H9 (cell line): ENCODE results near the gene BCAT1. TPM values are rescaled to one million over a fixed set of nuclear protein-coding genes. Genes with fewer than 3 reads are reported as not detected.

Experiments
- DNase-seq: peaks from one replicate; pipeline ENCODE4 v3.0.0-alpha.2; 2017
- H2AFZ ChIP-seq: one replicate; pipeline ENCODE4 v1.6.1; 2013; ENCODE audit warnings: mild to moderate bottlenecking, low read length, control low read depth, moderate library complexity
- H2AK5ac ChIP-seq: 2 replicates; pipeline ENCODE4 v1.6.1; 2013; ENCODE audit warnings: low read length, control low read depth, mixed read lengths; ENCODE audit not compliant: insufficient read length
- H2BK120ac ChIP-seq: one replicate; pipeline ENCODE4 v1.6.1; 2013; ENCODE audit warnings: low read depth, mild to moderate bottlenecking, low read length, control low read depth, inconsistent platforms; ENCODE audit not compliant: poor library complexity, severe bottlenecking
- H2BK12ac ChIP-seq: 2 replicates; pipeline ENCODE4 v1.6.1; 2013; ENCODE audit warnings: low read length, control low read depth, mixed read lengths, low read depth; ENCODE audit not compliant: insufficient read length
- H2BK15ac ChIP-seq: 2 replicates; pipeline ENCODE4 v1.6.1; 2013; ENCODE audit warnings: low read depth, low read length, control low read depth
- H2BK20ac ChIP-seq: one replicate; pipeline ENCODE4 v1.6.1; 2013; ENCODE audit warnings: low read depth, mild to moderate bottlenecking, low read length, control low read depth, inconsistent platforms; ENCODE audit not compliant: poor library complexity, severe bottlenecking
- H2BK5ac ChIP-seq: 2 replicates; pipeline ENCODE4 v1.6.1; 2013; ENCODE audit warnings: low read length, control low read depth, mixed read lengths; ENCODE audit not compliant: insufficient read length
- H3K14ac ChIP-seq: 2 replicates; pipeline ENCODE4 v1.6.1; 2013; ENCODE audit warnings: low read length, control low read depth; ENCODE audit not compliant: insufficient read depth
- H3K18ac ChIP-seq: 2 replicates; pipeline ENCODE4 v1.6.1; 2013; ENCODE audit warnings: low read depth, mild to moderate bottlenecking, mixed read lengths, low read length, control low read depth; ENCODE audit not compliant: insufficient read length
- H3K23ac ChIP-seq: 2 replicates; pipeline ENCODE4 v1.6.1; 2013; ENCODE audit warnings: low read length, control low read depth, mixed read lengths, low read depth; ENCODE audit not compliant: insufficient read length
- H3K23me2 ChIP-seq: 2 replicates; pipeline ENCODE4 v1.6.1; 2013; ENCODE audit warnings: low read depth, mild to moderate bottlenecking, mixed read lengths, low read length, control low read depth; ENCODE audit not compliant: insufficient read length, poor library complexity, severe bottlenecking
- H3K27ac ChIP-seq: 2 replicates; pipeline ENCODE4 v1.5.1; 2013; ENCODE audit warnings: low read length, control low read depth, mixed read lengths, low read depth; ENCODE audit not compliant: insufficient read length
- H3K27me3 ChIP-seq: 2 replicates; pipeline ENCODE4 v1.6.1; 2013; ENCODE audit warnings: low read length, control low read depth, inconsistent platforms; ENCODE audit not compliant: insufficient read depth
- H3K4ac ChIP-seq: 2 replicates; pipeline ENCODE4 v1.6.1; 2013; ENCODE audit warnings: low read depth, mild to moderate bottlenecking, control low read depth, inconsistent platforms, low read length, moderate library complexity
- H3K4me1 ChIP-seq: 2 replicates; pipeline ENCODE4 v1.6.1; 2013; ENCODE audit warnings: low read length, control low read depth, inconsistent platforms; ENCODE audit not compliant: insufficient read depth
- H3K4me2 ChIP-seq: 2 replicates; pipeline ENCODE4 v1.6.1; 2013; ENCODE audit warnings: low read length, control low read depth, mixed read lengths; ENCODE audit not compliant: insufficient read length, insufficient read depth
- H3K56ac ChIP-seq: 2 replicates; pipeline ENCODE4 v1.6.1; 2013; ENCODE audit warnings: low read depth, mild to moderate bottlenecking, mixed read lengths, low read length, control low read depth; ENCODE audit not compliant: insufficient read length
- H3K79me1 ChIP-seq: 2 replicates; pipeline ENCODE4 v1.6.1; 2013; ENCODE audit warnings: low read depth, mild to moderate bottlenecking, moderate library complexity, low read length, control low read depth, inconsistent platforms; ENCODE audit not compliant: insufficient read depth, poor library complexity, severe bottlenecking
- H3K79me2 ChIP-seq: 2 replicates; pipeline ENCODE4 v1.6.1; 2013; ENCODE audit warnings: low read length, control low read depth, inconsistent platforms; ENCODE audit not compliant: insufficient read depth
- H3K9ac ChIP-seq: 2 replicates; pipeline ENCODE4 v1.6.1; 2013; ENCODE audit warnings: low read length, control low read depth, mixed read lengths; ENCODE audit not compliant: insufficient read length; ENCODE audit errors: extremely low read depth
- H3K9me3 ChIP-seq: one replicate; pipeline ENCODE4 v1.6.1; 2013; ENCODE audit warnings: low read depth, low read length, inconsistent platforms; ENCODE audit not compliant: control insufficient read depth
- H3T11ph ChIP-seq: one replicate; pipeline ENCODE4 v1.6.1; 2013; ENCODE audit warnings: mild to moderate bottlenecking, low read length, control low read depth, inconsistent platforms
- H4K20me1 ChIP-seq: one replicate; pipeline ENCODE4 v1.6.1; 2013; ENCODE audit not compliant: control insufficient read depth, insufficient read length, insufficient read depth
- H4K5ac ChIP-seq: 2 replicates; pipeline ENCODE4 v1.6.1; 2013; ENCODE audit warnings: low read depth, mild to moderate bottlenecking, mixed read lengths, low read length, control low read depth; ENCODE audit not compliant: insufficient read length
- H4K8ac ChIP-seq: replicated peaks from 2 replicates; pipeline ENCODE4 v1.6.1; 2013; ENCODE audit warnings: low read length, control low read depth, mixed read lengths, low read depth; ENCODE audit not compliant: insufficient read length
- H4K91ac ChIP-seq: 2 replicates; pipeline ENCODE4 v1.6.1; 2013; ENCODE audit warnings: low read depth, mild to moderate bottlenecking, moderate library complexity, mixed read lengths, low read length, control low read depth; ENCODE audit not compliant: insufficient read length
- H3K27ac Mint-ChIP-seq, 3 experiments: 2 replicates in 2 of 3; 3 replicates in 1 of 3; pipeline ENCODE4 v1.8.0; 2020 to 2021; ENCODE audit warnings: mixed read lengths in 3 of 3, mild to moderate bottlenecking in 1 of 3, moderate library complexity in 1 of 3
- H3K27me3 Mint-ChIP-seq: 2 replicates; pipeline ENCODE4 v1.8.0; 2021; ENCODE audit warnings: low read depth, mild to moderate bottlenecking, moderate library complexity, mixed read lengths
- H3K36me3 Mint-ChIP-seq, 3 experiments: 2 replicates in 2 of 3; 3 replicates in 1 of 3; pipeline ENCODE4 v1.8.0; 2020 to 2021; ENCODE audit warnings: low read depth in 3 of 3, mixed read lengths in 3 of 3; ENCODE audit not compliant: insufficient read depth in 1 of 3
- H3K4me1 Mint-ChIP-seq, 2 experiments: 2 replicates each; pipeline ENCODE4 v1.8.0; 2020; ENCODE audit warnings: mixed read lengths in 2 of 2
- H3K4me3 Mint-ChIP-seq, 2 experiments: 2 replicates in 1 of 2; 3 replicates in 1 of 2; pipeline ENCODE4 v1.8.0; 2020 to 2021; ENCODE audit warnings: mild to moderate bottlenecking in 2 of 2, mixed read lengths in 2 of 2, moderate library complexity in 1 of 2
- H3K9me3 Mint-ChIP-seq, 2 experiments: 2 replicates in 1 of 2; 3 replicates in 1 of 2; pipeline ENCODE4 v1.8.0; 2020; ENCODE audit warnings: mild to moderate bottlenecking in 2 of 2, mixed read lengths in 2 of 2, moderate library complexity in 1 of 2
- WGBS: extraction: QIAGEN DNeasy Blood & Tissue Kit; methylation state at CpG from one replicate; pipeline ENCODE4 v1.1.7; 2013; ENCODE audit warnings: missing lambda C conversion rate, low lambda C conversion rate, mixed read lengths; ENCODE audit not compliant: insufficient read length; ENCODE audit errors: extremely low coverage; 5-methylcytosine and 5-hydroxymethylcytosine counted together
- total RNA-seq: library from RNA; stranded (reverse); gene quantifications from 2 replicates; pipeline ENCODE4 v1.2.1, GENCODE V29; 2021
- TF ChIP-seq, protein P1 (sequence below): fragments of 200-600 bp; sonication (generic); conservative IDR thresholded peaks from 3 replicates; pipeline ENCODE4 v1.8.0; 2021; ENCODE audit warnings: antibody characterized with exemption, mild to moderate bottlenecking

Gene BCAT1
- total RNA-seq, 1 experiment from 2014 or later, result 244 TPM

DNA sequence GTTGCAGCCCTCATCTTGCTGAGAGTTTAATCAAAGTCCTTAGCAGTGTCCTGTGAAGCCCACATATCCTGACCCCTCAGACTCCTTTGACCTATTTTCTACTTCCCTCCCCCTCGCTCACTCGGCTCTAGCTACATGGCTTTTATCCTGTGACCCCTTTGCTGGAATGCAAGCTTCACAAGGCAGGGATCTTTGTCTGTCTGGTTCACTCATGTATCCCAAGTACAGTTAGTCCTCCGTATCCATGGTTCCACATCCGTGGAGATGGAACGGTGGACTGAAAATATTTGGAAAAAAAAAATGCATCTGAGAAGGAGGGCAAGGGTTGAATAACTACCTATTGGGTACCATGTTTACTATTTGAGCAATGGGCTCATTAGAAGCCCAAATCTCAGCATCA is 173.8 kb downstream of the BCAT1 start:
- Histone ChIP-seq H2BK120ac (no peak overlapping the region), H3K4me2 (no peak overlapping the region), H3K4me1 (no peaks in the 10 kb centered on the region), H4K20me1 (no peaks in the 10 kb centered on the region), H3T11ph (no peak overlapping the region), H3K23me2 (no peaks in the 10 kb centered on the region), H2BK20ac (no peak overlapping the region), H3K4ac (no peak overlapping the region), H2BK12ac (no peak overlapping the region), H3K56ac (no peak overlapping the region), H3K18ac (no peak overlapping the region), H4K91ac (no peak overlapping the region), H3K79me2 (no peaks in the 10 kb centered on the region), H4K5ac (no peak overlapping the region), H3K27ac (no peak overlapping the region), H3K14ac (no peak overlapping the region), H3K27me3 (no peaks in the 10 kb centered on the region), H4K8ac (no peak overlapping the region), H3K9me3 (no peaks in the 10 kb centered on the region), H3K79me1 (no peaks in the 10 kb centered on the region), H2AFZ (no peak overlapping the region), H2AK5ac (no peak overlapping the region), H2BK5ac (no peak overlapping the region), H3K23ac (no peak overlapping the region), H2BK15ac (no peak overlapping the region), H3K9ac (no peak overlapping the region)
- no peak overlapping the region for H3K4me3 Mint-ChIP-seq
- H3K27ac Mint-ChIP-seq, result no peak overlapping the region
- TF ChIP-seq, protein P1, sequence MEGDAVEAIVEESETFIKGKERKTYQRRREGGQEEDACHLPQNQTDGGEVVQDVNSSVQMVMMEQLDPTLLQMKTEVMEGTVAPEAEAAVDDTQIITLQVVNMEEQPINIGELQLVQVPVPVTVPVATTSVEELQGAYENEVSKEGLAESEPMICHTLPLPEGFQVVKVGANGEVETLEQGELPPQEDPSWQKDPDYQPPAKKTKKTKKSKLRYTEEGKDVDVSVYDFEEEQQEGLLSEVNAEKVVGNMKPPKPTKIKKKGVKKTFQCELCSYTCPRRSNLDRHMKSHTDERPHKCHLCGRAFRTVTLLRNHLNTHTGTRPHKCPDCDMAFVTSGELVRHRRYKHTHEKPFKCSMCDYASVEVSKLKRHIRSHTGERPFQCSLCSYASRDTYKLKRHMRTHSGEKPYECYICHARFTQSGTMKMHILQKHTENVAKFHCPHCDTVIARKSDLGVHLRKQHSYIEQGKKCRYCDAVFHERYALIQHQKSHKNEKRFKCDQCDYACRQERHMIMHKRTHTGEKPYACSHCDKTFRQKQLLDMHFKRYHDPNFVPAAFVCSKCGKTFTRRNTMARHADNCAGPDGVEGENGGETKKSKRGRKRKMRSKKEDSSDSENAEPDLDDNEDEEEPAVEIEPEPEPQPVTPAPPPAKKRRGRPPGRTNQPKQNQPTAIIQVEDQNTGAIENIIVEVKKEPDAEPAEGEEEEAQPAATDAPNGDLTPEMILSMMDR, result no peak
- no peaks in the 10 kb centered on the region for H3K27me3 Mint-ChIP-seq
- H3K4me1 Mint-ChIP-seq, result peaks cover 0 to 3% of the 10 kb centered on the region in 2 experiments; a peak in 2 of 4 replicates
- WGBS, result no CpG with 5 or more reads among the region's 5 CpGs
- no peaks in the 10 kb centered on the region for H3K9me3 Mint-ChIP-seq
- no peaks in the 10 kb centered on the region for H3K36me3 Mint-ChIP-seq
- DNase-seq, result no peak
